HG03095 (cell line): ENCODE data around the gene EDN2.

ENCODE experiments used
- ATAC-seq: cut with Tn5 transposase; IDR thresholded peaks from one replicate; pipeline ENCODE4 v1.9.1; 2021; ENCODE audit warnings: moderate library complexity; ENCODE audit not compliant: unreplicated experiment

EDN2 gene

GRCh38 chr1:41442697-41443251, 41.7 kb downstream of the EDN2 start:
- ATAC-seq = no peak

GRCh38 chr1:41440321-41441085, 44.0 kb downstream of the EDN2 start:
- no peak for ATAC-seq

DNA sequence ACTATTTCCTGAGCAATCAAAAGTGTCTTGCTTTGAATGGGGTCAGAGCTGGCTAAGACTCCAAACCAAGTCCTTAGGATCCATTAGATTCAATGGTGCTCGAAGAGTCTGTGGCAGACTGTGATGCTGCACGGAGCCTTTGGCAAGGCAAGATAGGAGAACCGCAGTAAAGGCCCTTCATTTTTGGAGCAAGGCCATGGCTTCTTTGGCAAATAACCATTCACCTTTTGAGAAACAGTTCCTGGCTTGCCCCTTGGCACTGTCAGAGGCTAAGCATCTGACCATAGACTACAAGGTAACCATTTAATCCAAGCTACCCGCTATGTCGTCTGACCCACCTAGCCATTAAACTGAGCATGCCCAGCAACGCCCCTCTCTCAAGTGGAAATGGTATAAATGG, 45.2 kb downstream of the EDN2 start:
- no peak for ATAC-seq

DNA sequence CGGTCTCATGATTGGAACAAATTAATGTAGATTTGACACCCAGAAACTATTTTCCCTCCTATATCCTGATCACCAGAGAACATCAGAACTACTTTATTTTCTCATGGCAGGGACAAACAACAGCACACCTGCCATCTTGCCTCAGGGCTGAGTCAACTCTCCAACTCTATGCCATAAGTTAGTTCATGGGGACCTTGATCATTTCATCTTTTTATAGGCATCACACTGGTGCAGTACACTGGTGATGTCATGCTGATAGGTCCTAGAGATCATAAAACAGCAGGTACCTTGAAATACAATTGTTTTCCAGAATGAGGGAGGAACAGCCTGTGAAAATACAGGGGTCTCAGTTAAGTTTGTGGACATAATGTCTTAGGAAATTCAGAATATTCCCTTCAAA, 45.8 kb downstream of the EDN2 start:
- no peak for ATAC-seq

DNA sequence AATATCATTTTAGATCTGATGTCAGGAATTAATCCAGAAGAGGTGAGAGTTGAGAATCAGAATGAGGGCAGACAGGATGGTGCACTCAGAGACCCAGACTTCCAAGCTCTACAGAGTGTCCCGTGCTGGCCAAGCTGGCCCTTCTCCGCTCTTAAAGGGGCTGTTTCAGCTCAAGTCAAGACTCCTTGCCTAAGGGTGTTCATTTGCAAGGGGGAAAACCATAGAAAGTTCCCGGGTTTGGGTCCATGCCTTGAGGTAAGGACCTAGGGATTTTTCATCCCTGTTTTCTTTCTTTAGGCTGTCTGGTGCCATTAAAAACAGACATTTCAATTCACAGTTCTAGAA, 47.5 kb downstream of the EDN2 start:
- ATAC-seq = no peak

- ATAC-seq = no peak
Observed at GRCh38 chr1:41436281-41437010, 48.0 kb downstream of the EDN2 start.

GRCh38 chr1:41435570-41436178, 48.8 kb downstream of the EDN2 start:
- no peak for ATAC-seq

DNA sequence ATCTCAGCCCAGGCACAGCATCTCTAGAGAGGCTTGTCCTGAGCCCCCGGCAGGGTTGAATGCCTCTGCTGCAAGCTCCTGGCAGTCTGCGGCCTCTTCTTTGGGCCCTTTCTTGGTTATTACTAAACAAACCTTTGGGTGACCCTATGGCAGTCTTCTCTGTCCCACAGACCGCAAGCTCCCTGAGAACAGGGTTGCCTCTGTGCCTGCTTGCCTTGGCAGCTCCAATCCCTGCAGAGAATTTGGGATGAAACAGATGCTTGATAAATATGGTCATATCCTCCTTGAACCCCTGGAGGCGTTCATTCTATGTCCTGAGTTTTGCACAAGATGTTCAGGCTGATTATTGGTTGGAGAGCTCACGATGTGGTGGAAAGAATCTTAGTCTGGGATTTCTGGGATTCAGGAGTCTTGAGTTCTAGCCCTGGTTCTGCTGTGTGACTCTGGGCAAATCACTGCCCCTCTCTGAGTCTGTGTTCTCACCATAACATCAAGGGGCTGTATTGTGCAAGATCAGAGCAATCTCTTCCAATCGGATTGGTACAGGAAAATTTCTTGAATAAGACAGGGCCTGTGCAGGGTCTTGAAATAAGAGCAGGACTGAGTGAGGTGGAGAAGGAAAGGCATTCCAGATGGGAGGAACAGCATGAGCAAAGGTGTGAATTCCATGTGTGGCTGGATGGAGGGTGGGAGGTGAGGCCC, 49.6 kb downstream of the EDN2 start:
- no peak for ATAC-seq

GRCh38 chr1:41434306-41434705, 50.2 kb downstream of the EDN2 start:
- ATAC-seq = no peak

DNA sequence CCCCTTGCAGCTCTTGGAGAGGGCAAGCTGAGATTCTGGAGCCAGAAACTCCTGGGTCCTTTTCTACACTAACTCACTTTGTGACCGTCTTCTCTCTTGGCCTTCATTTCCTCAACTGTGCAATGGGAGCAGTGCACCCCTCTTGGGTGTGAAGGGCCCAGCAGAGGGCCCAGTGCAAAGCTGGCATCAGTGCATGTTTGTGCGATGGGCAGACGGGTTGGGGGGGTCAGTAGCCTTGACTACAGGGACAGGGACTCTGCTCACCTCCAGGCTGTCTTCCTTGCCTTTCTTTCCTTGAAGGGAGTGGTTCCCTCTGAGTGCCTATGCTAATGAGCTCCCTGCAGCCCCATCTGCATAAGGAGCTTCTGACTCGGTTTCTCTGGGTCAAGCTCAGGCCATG, 51.0 kb downstream of the EDN2 start:
- ATAC-seq = no peak

- ATAC-seq = no peak
Observed at GRCh38 chr1:41432481-41433280, 51.8 kb downstream of the EDN2 start.

DNA sequence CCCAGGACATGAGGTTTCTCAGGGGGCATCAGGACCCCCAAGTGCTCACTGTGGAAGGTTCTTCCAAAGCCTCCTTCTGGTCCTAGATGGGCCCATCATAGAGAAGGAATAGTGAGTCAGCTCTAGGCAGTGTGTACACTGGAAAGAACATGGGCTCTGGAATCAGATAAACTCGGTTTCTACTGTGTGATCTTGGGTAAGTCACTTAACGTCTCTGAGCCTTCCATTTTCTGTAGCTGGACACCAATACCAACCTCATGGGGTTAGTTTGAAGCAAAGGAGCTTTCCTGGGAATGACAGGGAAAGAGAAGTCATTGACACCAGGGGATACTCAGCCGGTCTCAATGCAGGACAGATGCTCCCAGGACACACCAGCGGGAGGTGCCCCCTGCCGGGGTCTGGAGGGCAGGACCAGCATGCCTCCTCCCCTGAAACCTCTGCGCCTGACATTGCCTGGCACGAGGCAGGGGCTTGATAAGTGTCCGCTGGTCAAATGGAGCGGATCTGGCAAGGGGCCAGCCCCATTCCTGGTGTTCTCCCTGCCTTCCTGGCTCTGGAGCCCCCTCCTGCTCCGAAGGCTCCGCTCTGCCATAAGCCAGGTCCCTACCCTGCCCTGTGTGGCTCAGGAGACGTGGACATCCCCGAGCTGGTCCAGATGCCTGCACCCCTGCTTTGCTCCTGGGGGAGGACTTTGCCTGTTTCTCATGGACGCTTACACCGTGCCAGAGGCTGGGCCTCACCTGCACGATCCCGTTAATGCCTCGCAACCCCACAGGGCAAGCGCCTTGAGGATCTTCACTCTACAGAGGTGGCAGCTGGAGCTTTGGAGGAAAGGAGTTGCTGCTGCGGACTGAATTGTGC, 52.8 kb downstream of the EDN2 start:
- no peak for ATAC-seq

GRCh38 chr1:41430582-41430981, 53.9 kb downstream of the EDN2 start:
- ATAC-seq = no peak

- no peak for ATAC-seq
Observed at GRCh38 chr1:41430069-41430468, 54.4 kb downstream of the EDN2 start.

DNA sequence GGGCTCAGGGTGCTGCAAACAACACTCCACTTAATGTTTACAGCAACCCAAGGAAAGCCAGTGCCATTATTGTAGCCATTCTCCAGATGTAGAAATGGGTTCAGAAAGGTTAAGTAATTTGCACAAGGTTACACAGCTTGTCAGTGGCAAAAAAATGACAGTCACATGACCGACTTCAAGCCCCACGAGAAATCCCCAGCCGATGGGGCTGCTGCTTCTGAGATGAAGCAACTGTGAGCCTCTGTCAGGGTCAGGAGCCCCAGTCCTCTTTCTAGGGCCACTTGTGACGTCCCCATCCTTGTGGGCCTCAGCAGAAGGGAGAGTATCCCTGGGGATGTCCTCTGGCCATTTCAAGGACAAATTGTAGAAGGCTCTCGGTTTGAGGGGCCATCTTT, 54.8 kb downstream of the EDN2 start:
- ATAC-seq = no peak
